ELR (cell line): ENCODE measurements around the gene ALG10B.

Source experiments
- DNase-seq: peaks from one replicate; pipeline ENCODE4 v3.0.0-alpha.2; 2015; ENCODE audit warnings: low read depth

ALG10B gene

GRCh38 chr12:38374751-38375150 is 58.2 kb downstream of the ALG10B start:
- no peak for DNase-seq
